HG03571 (cell line): ENCODE data around the gene IL1RL1.

Experiments used
- ATAC-seq: cut with Tn5 transposase; IDR thresholded peaks from one replicate; pipeline ENCODE4 v1.9.1; 2021; ENCODE audit not compliant: unreplicated experiment

The IL1RL1 gene

GRCh38 chr2:102334486-102334885 is 23.1 kb downstream of the IL1RL1 start:
- ATAC-seq = no peak

GRCh38 chr2:102335871-102336366 is 24.6 kb downstream of the IL1RL1 start:
- no peak for ATAC-seq

DNA sequence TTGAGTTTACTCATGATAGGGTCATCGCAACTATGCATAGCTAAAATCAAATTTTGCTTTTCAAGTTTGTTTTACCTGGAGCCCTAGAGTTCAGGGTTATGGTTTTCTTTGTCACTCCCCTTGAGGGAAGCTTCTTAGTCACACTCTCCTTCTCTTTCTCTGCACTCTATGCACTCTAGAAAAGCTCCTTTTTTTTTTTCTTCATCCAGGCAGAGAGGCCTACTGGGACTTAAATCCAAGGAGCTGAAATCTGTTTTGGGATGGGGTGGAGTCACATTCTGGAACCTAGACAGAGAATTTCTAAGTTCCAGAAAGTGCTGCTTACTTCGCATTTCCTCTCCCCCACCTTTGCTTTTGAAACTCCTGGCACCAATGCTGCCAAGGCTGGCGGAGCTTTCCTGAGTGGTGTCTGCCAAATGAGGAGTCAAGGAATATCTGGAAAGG is 25.2 kb downstream of the IL1RL1 start:
- ATAC-seq = no peak

- no peak for ATAC-seq
These were observed 25.6 kb downstream of the IL1RL1 start for GRCh38 chr2:102337012-102337411.

DNA sequence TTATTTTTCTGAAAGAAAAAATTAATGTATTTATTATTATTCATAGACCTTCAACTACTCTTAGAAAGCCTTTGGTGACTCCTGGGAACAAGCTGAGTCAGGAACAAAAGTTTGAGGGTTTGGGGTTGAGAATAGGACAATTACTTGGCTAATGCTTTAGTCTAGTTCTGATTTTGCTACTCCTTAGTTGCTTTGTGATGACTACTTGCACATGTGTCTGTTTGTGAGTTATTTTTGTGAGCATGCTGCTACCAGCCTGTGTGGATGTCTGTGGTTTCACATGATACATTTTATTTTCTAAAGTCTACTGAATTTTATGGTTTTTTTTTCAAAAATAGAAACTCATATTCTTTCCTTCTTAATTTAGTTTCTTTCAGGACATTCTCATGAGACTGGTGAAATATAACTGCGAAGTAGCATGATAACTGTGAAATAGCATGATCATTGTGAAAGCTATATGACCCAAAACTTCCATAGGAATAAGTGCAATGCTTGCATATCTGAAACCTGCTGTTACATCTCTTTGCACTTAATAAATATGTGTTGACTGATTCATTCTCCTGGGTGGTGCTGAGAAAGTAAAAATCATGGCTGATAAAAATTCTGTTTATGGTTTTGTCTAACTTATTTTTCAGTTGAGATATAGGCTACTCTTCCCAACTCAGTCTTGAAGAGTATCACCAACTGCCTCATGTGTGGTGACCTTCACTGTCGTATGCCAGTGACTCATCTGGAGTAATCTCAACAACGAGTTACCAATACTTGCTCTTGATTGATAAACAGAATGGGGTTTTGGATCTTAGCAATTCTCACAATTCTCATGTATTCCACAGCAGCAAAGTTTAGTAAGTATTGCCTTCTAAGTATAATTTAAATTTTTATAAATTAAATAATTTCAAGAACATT is 26.4 kb downstream of the IL1RL1 start:
- no peak for ATAC-seq

GRCh38 chr2:102340778-102341177 is 29.4 kb downstream of the IL1RL1 start:
- no peak for ATAC-seq

DNA sequence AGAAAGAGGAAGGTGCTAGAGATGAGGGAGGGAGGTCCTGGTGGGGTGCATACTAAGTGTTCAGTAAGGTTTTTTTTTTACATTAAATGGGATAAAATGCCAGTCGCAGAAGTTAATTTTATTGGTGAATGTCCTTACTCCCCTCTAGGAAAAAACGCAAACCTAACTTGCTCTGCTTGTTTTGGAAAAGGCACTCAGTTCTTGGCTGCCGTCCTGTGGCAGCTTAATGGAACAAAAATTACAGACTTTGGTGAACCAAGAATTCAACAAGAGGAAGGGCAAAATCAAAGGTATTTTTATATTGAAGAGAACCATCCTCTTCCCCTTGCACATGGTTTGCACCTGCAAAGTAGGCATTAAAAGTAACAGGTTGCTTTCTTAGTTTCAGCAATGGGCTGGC is 31.5 kb downstream of the IL1RL1 start:
- no peak for ATAC-seq

DNA sequence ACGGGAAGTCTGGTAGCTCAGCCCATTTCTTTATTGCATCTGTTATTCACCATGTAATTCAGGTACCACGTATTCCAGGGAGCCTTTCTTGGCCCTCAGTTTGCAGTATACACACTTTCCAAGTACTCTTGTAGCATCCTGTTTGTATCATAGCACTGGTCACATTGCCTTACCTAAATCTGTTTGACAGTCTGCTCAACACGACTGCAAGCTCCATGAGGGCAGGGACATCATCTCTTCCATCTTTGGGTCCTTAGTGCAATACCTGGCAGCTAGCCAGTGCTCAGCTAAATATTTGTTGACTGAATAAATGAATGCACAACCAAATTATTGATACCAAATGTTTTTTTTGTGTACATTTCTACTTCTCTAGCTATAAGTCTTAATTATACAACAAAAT is 33.0 kb downstream of the IL1RL1 start:
- no peak for ATAC-seq

DNA sequence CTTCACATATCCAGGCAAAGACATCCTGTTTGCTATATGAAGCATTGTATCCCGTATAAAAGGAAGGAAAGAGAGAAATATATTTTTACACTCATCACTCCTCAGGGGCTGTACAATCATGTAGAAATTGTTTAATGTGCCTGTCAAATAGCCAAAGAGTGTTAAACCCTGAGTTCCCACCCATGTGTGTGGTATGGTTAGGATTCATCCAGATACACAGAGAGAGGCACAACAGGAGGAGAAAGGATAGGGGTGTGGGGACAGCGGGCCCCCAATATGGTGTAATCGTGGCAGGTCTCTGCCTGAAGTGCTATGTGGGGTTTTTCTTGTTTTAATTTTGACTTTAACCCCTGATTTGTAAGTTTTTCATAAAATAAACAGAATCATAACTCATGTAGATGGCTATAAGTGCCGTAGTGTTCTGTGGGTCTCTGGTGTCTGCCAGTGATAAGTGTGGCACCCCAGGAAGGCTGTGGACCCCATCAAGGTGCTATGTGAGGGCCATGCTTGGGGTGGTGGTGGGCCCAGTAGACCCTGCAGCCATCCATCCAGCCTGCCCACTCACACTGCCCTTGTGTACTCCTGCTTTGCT is 34.1 kb downstream of the IL1RL1 start:
- ATAC-seq = no peak

DNA sequence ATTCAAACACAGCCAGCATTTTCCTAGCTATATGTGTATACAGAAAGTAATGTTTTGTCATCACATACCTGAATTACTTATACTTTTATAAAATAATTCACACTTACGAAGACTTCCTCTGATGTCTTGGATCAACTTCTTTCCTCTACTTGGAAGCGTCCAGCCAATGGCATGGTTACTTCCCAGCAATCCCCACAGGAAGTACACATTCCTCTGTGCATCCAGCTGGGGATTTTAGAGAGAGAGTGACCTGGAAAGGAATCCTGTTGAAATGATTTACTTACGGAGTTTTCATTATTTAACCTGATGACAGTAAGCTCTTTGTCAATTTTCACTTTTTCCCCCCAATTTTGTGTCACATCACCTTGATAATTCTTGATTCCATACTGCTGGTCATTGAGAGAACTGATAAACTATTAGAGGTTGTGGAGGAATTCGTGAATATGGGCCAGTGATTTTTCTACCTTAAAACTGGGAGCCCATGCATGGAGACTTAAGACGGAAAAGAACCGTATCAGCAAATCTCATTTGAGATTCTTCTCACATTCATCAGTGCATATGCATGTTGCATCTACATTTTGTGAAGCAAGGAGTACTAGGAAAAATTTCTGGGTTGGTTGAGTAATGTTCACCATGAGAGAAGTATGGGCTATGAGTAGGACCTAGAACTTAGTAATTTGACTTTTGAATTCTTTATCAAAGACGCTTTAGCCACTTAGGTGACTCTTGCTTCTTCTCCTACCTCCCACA is 35.2 kb downstream of the IL1RL1 start:
- ATAC-seq = no peak

DNA sequence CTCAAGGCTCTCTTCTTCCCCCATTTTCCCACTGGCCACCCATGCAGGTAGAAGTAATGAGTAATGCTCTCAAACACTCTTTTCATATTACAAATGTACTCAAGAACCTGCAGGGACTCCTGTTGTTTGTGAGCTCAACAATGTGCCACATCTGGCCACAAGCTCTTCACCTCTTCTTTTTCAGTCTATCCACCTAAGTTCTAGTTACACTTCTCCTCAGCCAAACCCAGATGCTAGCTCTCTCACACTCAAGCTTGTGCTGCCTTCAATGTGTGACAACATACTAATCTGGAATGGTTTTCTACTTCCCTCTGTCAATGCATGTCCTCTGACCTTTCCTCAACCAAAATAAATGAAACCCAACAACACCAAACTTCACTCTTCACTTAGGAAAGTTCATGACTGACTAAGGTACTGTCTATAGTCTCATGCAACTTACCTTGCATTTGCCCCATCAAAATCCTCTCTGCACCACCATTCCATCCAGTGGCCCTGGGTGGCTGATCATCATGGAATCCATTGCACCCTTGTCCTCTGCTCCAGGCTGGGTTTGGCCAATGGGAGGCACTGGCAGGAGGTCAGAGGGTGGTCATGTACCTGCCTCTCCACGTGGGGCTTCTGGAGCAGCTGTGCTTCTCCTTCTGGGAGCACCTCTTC is 38.9 kb downstream of the IL1RL1 start:
- ATAC-seq = no peak

DNA sequence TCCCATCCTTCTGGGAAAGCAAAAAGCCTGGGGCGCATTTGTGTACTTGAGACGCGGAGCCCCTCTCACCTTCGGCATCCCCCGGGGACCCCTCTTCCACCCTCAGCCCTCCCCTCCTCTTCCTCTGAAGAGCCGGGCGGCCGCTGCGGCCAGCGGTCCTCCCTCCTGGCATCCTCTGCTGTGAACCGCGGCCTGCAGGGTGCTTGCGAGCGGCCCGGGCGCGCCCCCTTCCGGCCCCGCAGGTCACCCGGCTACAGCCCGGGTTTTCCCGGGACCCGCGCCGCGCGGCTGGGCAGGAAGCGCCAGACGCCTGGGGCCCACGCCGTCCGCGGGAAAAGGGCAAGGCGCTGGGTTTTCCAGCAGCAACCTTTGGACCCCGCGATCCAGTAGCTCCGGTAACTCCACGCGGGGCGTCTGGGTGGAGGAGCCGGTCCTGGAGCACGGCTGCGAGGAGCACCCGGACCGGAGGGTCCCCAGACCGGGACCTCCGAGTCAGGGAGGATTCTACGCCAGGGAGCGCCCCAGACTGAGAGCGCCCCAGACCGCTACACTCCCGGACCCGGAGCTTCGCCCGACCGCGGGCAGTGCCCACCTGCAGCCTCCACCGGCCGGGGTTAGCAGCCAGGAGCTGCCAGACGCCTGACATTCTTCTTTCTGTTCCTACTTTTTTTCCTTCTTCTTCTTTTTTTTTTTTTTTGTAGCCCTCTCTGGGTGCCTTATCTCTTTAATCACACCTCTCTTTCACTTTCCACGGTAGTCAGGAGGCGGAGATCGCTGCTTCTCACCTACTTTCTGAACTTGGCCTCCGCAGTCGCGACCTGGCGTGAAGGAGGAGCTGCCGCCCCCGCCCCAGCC is 44.4 kb downstream of the IL1RL1 start, which contains the start of gene IL18R1:
IL18R1 (plus strand) TSS at position 271 of the 855 bp plus-strand sequence. CDS start 6,865 bp downstream, outside the sequence.
- peak; percentile 88 for ATAC-seq

DNA sequence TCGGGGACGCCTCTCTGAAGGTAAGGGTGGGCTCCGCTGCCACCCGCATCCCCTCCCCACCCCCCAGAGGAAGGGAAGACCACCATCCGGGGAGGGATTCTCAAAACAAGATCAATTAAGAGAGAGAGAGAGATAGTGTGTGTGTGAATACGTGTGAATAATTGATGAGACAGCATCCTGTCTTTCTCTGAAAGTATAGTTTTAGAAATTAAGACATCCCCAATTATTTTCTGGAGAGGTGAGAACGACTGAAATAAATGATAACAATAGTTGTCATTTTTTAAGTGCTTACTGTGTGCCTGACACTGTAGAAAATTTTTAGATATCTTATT is 45.0 kb downstream of the IL1RL1 start:
- ATAC-seq = no peak

DNA sequence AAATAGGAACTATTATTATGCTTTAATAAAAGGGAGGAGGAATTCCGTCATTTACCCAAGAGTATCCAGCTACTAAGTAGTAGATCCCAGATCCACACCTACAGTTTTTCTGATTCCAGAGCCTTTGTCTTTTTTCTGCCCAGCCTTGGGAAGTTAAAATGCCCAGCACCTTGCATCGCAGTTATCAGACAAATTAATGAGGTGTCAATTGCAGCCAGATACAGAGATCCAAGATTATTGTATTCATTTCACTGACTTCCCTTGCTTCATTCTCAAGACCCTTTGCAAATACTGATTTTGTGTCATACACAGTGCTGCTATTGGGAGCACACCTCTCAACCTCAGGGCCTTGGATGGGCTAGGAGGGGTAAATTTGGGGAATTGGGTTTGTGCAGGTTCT is 45.4 kb downstream of the IL1RL1 start:
- ATAC-seq = no peak

GRCh38 chr2:102357937-102358336 is 46.6 kb downstream of the IL1RL1 start:
- no peak for ATAC-seq

- no peak for ATAC-seq
These were observed 47.1 kb downstream of the IL1RL1 start for GRCh38 chr2:102358496-102358895.

GRCh38 chr2:102359527-102359926 is 48.2 kb downstream of the IL1RL1 start:
- ATAC-seq = no peak

GRCh38 chr2:102361632-102362241 is 50.4 kb downstream of the IL1RL1 start:
- no peak for ATAC-seq

GRCh38 chr2:102365763-102366162 is 54.4 kb downstream of the IL1RL1 start:
- no peak for ATAC-seq
